C1 segment of cervical spinal cord (tissue), 14 donors: Measurements from ENCODE around the gene SSUH2.
A peak's percentile ranks its signal among the peaks of the same experiment; 100 is the strongest.

ENCODE experiments used
- DNase-seq, 14 donors: peaks; one replicate each; lab custom pipeline; 2025; lab: John Stamatoyannopoulos, UW

Gene SSUH2

DNA sequence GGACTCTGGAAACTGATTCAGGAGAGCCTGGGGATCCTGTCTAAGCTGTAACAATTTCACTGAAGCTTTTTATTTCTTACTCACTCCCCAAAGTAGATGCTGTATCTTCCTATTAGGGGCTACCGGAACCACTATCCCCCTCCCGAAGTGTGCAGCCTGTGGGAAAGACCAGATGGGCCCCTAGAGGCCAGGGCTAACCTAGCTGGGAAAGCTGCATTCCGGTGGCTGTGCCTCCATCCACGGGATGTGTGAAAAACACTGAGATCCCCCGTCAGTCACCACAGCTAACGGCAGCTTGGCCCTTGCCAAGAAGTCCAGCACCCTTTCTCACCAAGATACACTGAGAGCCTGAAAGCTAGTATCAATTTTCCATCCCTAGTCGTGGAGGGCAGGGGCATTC lies 3.1 kb downstream of the SSUH2 start:
- DNase-seq = no peak

DNA sequence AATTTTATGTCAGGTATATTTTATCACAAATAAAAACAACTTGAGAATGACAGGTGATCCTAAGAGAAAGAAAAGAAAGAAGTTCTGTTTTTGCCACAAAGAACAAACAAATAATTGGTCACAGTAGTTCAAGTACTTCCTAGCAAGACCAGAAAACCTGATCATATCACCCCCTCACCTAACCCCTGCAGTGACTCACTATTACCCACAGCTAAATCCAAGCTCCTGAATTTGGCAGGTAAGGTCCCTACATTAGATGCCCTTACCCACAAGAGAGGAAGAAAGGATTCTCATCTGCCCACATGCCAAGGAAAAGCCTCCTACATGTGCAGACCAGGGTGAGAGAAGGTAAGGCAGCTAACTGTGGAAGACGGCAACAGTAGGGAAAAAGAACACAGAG lies 4.4 kb downstream of the SSUH2 start:
- DNase-seq = no peak

DNA sequence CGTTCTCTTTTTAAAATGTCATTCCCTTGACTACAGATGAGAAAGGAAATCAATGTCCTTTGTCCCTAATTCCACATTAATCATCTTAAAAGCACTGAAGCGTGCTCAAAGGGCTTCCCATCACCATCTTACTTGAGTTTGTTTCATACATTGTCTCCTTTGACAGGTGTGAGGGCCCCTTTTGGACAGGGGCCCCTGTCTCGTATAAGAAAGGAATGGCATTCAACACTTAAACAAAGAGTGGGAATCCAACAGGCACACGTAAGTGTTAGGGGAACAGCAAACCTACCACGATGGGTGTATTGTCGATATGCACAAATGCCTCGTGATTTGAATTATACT lies 5.0 kb downstream of the SSUH2 start:
- DNase-seq = no peak

DNA sequence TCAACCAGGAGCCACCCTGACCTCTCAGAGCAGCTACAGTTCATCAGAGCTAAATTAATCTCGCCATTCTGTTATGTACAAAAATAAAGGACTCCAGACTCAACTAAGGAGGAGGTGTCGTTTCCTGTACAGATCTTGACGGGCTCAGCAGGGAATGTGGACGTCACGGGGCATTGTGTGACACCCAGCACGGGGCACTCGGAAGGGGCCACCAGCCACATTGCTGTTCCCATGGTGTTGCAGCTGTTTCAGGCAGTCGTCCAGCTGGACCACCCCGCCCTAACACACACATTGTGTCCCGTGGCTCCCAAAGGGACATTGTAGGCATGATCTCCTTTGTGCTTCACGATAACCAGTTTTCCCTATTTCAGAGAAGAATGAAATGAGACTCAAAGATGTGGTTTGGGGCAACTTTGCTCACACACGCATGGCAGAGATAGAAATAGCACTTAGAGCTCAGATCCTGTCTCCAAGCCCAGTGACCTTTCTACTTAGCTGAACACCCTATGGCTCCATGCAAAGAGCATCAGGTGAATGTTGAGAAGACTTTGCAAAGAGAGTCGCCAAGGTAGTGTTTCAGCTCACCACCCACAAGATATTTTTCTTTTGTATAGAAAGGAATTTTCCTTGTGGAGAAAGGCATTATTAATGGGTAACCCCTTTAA lies 5.5 kb downstream of the SSUH2 start:
- no peak for DNase-seq

DNA sequence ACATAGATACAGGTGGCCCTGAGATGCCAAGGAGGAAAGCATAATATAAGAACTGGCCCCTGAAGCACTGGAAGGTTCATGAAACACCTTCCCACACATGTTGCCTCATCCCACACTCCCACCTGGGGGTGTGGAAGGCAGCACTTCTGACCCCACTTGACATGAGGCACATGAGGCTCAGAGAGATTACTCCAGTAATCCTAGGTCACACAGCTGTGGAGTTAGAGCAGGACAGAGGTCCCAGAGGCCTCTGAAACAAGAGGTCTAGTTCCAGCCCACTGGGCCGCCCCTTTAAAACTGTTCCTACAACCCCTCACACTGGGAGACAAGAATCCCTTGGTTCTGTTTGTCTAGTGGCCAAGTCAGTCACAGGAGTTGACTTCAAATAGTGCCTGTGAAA lies 7.2 kb downstream of the SSUH2 start:
- no peak for DNase-seq

DNA sequence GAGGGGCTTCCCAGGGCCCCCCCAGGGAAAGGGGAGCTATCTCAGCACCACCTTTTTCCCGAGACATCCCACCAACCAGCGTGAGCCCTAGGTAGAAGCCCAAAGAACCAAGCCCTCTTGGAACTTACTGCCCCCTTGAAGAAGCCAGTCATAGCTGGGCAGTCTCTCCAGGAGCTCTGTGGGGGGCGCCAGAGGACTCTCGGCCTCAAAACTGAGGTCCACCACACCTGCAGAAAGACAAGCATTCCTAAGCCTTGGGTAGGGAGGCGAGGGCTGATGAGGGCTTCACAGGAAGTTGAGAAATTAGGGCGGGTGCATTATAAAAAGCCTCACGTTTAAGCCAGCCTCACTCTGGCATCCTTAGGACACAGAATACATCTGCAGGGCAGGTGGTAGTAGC lies 9.0 kb downstream of the SSUH2 start:
- no peak for DNase-seq

DNA sequence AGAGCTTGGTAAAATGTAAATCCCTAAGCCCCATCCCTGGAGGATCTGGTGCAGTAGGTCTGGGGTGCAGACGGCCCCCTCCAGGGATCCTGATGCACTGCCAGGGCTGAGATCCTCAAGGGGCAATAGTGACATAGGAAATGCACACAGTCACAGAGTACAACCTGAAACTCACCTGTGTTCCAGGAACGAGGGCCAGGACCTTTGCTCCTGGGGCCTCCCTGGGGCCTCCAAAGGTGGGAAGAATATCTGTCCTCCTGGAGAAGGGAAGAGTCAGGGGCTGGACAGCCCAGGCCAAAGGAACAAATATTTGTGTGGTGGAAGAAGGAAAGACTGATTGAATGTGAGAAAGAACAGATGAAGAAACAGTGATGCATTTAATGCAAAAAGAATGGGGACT lies 9.5 kb downstream of the SSUH2 start:
- no peak for DNase-seq

DNA sequence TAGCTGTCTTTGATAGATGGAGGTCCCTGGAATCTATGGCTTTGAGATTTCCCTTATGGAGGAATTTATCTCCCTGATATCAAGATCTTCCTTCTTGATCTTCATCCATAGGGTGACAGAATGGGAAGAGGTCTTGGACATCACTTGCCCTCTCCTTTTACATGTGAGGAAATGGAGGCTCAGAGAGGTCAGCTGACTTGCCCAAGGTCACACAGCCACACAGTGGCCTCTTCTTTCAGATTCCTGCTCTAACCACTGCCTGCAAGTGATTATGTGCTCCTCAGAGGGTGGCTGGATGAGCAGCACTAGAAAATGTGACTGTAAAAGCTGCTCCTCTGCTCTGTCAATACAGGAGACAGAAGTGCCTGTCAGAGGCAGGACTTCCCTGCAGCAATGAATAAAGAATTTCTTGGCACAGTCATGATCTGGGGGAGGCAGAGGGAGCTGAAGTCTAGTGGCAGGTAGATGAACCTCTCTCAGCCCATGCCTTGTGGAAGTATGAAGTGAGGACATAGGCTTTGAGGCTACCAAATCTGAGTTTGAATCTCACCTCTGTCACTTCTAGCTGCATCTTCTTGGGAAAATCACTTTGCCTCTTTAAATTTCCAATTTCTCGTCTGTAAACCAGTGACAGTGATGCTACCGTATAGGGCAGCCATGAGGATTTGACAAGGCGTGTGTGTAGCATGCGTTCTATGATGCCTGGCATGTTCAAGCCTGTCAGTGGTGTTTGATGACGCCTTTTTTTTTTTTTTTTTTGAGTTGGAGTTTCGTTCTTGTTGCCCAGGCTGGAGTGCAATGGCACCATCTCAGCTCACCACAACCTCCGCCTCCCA lies 12.0 kb downstream of the SSUH2 start:
- DNase-seq = no peak

DNA sequence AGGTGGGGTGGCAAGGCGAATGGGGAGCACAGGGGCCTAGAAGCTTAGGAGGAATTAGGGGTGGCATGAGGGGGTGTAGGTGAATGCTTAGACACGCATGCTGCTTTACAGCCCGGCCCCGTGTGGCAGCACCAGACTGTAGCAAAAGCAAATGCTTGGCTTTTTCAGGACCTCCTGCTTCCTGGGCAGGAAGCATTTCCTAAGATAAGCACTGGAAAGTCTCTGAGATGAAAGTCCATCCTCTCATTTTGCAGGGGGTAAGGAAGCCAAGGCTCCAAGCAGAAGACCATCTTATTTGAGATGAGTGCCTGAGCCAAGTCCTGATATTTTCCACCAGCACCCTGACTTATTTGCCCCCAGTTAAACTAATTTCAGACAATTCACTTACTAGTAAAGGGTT lies 12.9 kb downstream of the SSUH2 start:
- DNase-seq = no peak

DNA sequence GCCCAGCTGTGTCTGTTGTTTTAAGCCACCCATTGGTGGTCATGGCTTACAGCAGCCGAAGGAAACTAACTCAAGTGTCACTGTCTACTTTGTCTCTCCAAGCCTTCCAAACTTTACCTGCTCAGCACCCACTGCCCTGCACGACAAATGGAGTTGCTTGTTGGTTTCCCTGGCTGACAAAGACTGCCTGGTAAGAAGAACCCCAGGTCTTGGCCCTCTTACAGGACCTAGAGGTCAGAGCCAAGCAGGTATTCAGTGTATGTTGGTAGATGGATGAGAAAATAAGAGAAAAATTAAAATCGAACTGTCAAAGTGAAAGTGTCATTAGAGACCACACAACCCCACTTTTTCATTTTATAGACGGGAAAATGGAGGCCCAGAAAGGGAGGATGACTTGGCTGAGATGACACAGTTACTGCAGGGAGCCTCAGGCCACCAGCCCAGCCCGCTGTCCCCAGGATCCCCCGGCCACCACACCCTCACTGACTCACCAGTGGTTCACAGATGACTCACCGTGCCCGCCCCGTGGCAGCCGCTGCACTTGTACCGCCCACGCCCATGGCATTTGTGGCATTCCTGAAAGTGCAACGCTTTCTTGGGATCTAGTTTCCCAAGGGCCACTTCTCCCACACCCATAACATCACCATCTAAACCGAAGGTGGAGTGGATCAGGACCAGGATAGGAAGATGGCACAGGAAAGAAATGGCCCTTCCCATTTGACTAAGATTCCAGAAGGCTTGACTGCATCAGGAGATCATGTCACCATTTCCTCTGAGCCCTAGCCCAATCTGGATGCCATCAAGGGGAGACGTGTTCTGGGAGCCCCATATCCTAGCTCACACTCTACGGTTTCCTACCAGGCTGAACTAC lies 15.2 kb downstream of the SSUH2 start:
- DNase-seq = peak in 1 of 14 donors; percentile 1

DNA sequence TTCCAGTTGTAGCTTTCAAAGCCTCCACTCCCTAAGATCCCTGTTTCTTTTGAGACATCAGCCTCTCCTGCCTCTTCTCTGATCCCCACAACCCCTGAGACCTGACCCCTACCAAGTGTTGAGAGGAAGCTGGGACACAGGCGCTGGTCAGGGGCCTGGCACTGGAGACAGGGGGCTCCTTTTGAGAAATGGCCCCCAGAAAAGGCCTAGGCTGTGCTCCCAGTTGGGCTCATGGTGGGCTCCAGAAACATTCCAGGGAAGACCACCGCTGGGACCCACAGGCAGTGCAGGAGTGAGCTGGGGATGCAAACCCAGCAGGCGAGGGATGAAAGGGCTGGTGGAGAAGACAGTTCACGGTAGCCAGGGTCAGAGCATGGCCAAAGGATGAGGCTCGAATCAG lies 16.6 kb downstream of the SSUH2 start:
- no peak for DNase-seq

DNA sequence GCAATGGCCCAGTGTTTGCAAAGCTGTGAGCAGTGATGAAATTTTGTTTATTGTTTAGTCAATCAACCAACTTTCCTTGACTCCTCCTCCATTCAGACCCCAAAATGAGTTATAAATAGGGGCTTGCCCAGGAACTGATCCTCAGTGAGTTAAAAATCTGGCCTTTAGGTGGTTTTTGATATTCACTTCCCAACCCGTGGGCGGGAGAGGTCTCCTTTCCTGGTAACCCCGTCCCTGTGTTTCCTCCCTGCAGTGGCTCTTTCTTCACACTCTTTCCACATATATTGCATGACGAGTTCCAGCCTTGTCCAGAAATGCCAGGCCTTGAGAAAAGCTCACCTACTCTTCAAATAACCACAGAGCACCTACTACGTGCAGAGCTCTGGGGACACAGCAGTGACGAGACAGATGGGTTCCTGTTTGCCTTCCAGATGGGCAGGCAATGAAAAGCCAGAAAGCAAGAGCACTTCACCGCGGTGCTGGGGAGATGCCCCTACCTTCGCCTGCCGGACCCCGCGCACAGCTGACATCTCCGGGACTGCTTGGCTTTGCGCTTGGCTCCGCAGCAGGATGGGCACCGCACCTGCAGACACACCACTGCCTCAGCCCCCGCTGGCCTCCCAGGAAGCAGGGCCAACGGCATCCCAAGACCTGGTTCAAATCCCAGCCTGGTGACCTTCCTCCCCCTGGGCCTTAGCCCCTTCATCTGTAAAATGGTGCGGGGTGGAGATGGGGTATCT lies 17.2 kb downstream of the SSUH2 start:
- no peak for DNase-seq

DNA sequence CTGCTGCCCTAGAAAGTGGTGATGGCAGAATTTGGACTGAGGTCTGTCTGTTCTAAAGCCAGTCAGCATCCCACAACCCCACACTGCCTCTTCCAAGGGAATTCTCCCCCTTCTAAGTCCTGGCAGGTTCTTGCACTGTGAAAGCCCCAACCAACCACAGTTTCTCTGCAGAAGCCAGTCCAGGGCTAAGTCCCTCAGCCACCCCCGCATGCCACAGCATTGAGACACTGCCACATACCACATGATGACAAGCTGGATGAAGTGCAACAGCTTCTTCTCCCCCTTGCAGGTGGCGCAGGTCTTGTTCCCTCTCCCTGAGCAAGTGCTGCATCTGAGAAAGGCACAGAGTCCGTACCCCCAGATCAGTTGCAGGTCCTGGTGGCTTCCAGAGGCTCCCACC lies 18.6 kb downstream of the SSUH2 start:
- no peak for DNase-seq

DNA sequence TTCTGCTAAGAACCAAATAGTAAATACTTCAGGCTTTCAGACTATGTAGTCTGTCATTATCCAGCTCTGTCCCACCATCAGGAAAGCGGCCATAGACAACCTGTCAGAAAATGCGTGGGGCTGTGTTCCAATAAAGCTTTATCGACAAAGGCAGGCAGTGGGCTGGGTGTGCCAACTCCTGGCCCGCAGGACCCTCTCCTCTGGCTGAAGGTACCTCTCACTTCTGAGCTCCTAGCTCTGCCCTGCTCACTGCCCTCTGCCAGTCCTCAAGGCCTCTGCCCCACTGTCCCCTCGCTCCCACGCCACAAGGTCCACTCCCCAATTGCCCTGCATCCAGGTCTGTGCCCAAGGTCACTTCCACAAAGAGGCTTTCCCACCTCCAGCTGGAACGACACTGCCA lies 20.0 kb downstream of the SSUH2 start:
- no peak for DNase-seq

DNA sequence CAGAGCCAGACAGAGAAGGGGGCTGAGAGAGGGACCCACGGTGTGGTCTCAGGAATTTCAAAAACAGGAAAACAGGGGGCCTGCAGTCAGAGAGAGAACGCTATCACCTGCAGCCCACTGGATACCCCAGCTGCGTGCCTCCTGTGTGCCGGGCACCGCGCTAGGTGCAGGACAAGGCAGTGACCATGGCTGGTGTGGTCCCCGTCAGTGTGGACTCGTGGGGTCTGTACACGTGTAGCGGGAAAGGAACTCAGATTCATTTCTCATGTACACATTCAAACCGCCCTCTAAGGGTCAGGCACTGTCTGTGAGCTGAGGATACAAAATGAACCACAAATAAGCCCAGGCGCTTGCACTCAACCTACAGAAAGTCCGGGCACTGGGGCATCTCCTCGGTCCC lies 20.9 kb downstream of the SSUH2 start:
- DNase-seq = no peak

DNA sequence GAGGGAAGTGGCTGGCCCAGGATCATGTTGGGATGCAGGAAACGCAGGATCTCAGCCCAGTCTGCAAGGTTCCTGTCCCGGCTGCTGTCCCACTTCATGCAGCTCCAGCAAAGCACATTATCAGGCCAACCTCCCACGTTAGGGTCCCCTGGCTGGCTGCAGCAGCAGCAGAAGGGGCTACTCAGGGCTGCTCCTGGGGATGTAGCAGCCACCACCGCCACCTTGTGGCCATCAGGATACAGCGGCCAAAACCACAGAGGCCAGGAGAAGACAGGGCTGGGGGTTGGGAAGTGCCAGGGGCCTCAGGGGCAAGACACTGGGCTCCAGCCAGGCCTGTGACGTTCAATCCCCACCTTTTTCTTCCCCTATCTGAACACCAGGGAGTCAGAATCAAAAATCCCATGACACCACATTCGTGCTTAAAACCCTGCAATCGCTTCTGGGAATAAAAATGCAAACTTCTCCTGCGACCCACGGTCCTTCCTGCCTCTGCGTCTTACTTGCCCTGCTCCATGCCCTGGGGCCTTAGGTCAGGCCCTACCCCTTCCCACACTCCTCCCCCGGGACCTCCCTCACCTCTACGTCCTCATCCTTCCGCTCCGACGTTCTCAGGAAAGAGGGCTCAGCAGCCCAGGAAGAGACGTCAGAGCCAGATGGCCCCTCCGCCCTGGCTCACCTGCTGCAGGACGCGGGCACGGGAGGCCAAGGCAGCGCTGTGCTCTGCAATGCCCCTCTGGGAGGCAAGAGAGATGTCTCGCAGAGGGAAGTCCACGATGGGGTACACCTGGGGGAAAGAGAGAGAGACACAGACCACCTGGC lies 21.5 kb downstream of the SSUH2 start:
- peak in 12 of 14 donors; percentile 5 to 52 (median 26) for DNase-seq

DNA sequence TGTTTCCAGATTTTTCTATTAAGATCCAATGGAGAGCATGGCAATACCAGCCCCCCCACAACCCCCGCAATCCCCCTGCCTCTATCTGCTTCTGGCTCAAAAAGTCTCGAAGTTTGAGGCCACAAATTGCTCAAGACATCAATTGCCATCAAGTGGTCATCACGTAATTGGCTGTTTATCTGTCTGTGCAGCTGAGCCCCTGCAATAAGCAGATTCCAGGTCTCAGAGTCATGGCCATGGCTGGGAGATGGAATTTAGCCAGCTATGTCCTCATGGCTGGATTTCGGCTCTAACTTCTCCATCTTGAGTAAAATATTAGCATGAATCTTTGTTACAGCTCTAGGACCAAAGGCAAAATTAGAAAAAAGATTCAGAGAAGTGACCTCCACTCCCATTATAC lies 22.7 kb downstream of the SSUH2 start:
- DNase-seq = no peak

DNA sequence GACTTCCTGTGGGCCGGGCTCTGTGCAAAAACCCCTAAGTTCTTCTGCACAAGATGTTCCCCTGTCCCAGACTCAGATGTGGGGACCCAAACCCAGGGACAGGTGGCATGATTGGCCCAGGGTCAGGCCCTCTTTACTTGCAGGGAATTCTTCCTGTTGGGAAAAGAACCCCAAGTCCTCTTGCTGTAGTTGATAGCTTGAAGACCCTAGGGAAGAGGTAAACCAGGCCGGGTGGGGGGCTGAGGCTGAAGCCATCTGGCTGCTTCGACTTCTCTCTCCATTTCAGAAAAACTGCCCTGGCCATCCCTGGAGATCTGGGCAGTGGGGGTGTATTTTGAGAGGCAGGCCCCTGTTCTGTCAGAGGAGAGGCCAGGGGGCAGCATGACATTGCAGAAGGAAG lies 23.5 kb downstream of the SSUH2 start:
- no peak for DNase-seq

DNA sequence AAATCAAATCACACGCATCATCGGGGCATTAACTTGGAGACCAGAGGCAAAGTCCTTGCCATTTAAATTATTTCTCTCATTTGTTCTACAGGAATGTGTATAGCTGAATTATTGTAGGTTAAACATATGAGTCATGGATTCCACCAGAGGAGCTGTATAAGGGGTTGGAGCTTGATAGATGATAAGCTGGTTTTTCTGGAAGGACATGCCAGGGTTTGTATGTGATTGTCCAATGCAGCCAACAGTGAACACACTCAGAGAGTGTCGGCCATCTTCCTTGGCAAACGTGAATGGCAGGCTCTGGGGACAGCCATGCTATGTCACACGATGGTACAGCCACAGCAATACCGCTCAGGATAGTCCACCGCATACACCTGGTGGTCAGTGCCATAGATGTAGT lies 25.1 kb downstream of the SSUH2 start:
- DNase-seq = no peak

DNA sequence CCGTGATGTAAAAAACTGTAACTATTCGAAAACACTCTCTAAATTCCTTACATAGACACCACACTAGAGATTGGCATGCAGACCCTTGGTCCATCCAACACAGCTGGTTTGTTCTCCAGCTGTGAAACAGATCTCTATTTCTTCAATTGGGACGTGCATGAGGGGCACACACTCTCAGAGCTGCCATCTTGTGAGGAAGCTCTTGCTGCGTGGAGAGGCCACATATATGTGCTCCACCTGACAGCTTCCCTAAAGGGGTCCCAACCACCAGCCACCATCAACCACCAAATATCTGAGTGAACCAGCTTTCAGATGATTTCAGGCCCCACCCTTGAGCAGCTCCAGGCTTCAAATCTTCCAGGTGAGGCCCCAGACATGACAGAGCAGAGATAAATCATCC lies 25.6 kb downstream of the SSUH2 start:
- no peak for DNase-seq

DNA sequence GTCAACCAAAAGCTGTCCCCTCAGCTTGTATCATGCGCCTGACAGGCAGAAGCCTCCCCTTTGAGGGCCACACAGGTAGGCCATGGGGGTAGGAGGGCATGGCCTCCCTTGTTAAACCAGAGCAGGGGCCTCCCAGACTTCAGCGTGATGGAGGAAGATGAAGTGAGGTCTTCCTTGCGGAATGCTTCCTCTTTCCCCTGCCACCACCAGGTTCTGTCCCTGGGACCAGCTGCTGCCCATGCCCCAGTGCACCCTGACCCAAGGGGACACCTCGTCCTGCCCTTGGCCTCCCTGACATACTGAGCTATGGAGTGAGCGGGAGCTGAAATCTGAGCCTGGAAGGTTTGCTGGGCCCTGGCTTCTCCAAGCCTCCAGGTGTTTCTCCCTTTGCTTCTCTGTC lies 26.7 kb downstream of the SSUH2 start:
- DNase-seq = no peak
